ENCODE measurements around the gene LRP10. TPM values are rescaled to one million over a fixed set of nuclear protein-coding genes. Genes with fewer than 3 reads are reported as not detected.

Gene LRP10
- total and polyA plus RNA-seq, 2 donors (not counting 1 experiment from before 2014, with no cell fraction given): 99.7 to 120 TPM

DNA sequence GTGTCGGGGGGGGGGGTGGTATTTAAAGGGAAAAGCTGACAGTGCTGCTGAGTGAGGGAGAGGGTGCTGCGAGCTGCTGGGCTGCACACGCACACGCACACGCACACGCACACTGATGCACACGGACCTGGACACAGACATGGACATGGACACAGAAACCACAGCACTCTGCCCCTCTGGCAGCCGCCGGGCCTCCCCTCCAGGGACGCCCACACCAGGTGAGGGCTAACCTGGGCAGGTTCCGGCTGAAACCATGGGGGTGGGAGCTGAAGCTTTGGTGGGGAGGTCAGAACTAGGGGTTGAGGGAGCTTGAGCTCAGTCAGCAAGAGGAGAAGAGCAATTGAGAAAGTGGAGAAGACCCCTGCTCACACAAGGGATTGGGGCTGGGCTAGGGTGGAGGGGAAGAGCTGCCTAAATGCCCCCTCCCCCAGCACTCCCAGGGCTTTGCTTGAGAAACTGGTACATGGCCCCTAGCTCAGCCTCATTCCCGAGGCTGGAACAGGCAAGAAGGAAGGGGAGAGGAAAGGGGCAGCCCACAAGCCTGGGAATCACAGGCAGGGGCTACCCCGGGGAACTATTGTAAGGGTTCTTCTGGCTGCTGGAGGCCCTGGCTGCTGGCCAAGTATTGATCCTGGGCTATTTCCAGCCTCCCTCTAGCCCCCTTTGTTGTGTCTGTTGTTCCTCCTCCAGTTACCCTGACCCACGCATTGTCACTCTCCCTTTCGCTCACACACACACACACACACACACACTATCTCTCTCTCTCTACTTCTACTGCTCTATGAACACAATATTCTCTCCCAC lies 11.8 kb downstream of the LRP10 start, which contains the start of gene REM2:
REM2 (plus strand) TSS at position 50 of the 804 bp plus-strand sequence; CDS start at position 116, 66 bp downstream.
- Mint-ChIP-seq H3K4me3 (peak within 1 kb of the TSS; percentile 19), H3K27ac (peak within 1 kb of the TSS; percentile 71), H3K27me3 (no peaks in the 10 kb centered on the region), H3K4me1 (peaks cover 60% of the 10 kb centered on the region), H3K9me3 (ENCODE audit: insufficient read depth) (no peaks in the 10 kb centered on the region)
- POLR2A ChIA-PET: interaction anchor here (0.6 to 1.9 kb wide), 3 partner anchors 12 to 438 kb away, joined by 3 to 6 read pairs (median 5); partner anchors contain the start of genes LRP10 and PABPN1
- no peak for DNase-seq
- Histone ChIP-seq H3K4me2 (replicated peaks; ENCODE audit: low read depth, low read length, poor library complexity, severe bottlenecking) (peak within 1 kb of the TSS; percentile 16), H4K20me1 (ENCODE audit: control insufficient read depth, insufficient read depth, low read length, poor library complexity, severe bottlenecking) (no peaks in the 10 kb centered on the region), H3K4me3 (ENCODE audit: control extremely low read depth in 1 of 5, extremely low read depth in 1 of 5, insufficient read depth in 1 of 5, low read depth in 2 of 5, low read length in 4 of 5) (no peak within 1 kb of the TSS), H3K27ac (ENCODE audit: low read length in 2 of 2) (no peak within 1 kb of the TSS), H3K9ac (ENCODE audit: low read length) (no peak within 1 kb of the TSS), H3K79me2 (ENCODE audit: control insufficient read depth, insufficient read depth, low read length) (peaks cover 8% of the 10 kb centered on the region), H3K27me3 (replicated peaks in 1 of 4; ENCODE audit: control extremely low read depth in 1 of 4, control insufficient read depth in 3 of 4, insufficient read depth in 4 of 4, low read length in 3 of 4) (no peaks in the 10 kb centered on the region), H3K4me1 (ENCODE audit: control insufficient read depth in 2 of 2, insufficient read depth in 2 of 2, low read length in 2 of 2) (peaks cover 36 to 64% of the 10 kb centered on the region in 2 donors), H2AFZ (ENCODE audit: insufficient read depth, low read depth, low read length, poor library complexity, severe bottlenecking) (no peak within 1 kb of the TSS), H3K36me3 (replicated peaks in 1 of 2; ENCODE audit: control extremely low read depth in 1 of 2, control insufficient read depth in 1 of 2, extremely low read depth in 1 of 2, insufficient read depth in 2 of 2, low read length in 1 of 2) (peaks cover 0 to 15% of the 10 kb centered on the region in 2 experiments), H3K9me3 (ENCODE audit: control extremely low read depth in 1 of 3, control insufficient read depth in 2 of 3, insufficient read depth in 1 of 3, low read length in 2 of 3) (no peaks in the 10 kb centered on the region)
- ATAC-seq (ENCODE audit: low read depth): no peak
- intact Hi-C loops (cut with micrococcal nuclease): no loop called here
- CTCF ChIA-PET: interaction anchor here (0.5 to 7.0 kb wide), 9 partner anchors 12 to 1456 kb away, joined by 3 to 101 read pairs (median 4); partner anchors contain the start of genes ABHD4, AJUBA, LRP10 and RIPK3
- 80% methylated on average over 8 of the region's 15 CpGs for WGBS (ENCODE audit: insufficient coverage)
- no peak for TF ChIP-seq CTCF (IDR thresholded peaks at IDR 0.05)
- TF ChIP-seq EZH2 (IDR thresholded peaks at IDR 0.05; ENCODE audit: borderline replicate concordance, insufficient read depth, low read depth, low read length, poor library complexity, severe bottlenecking): no peak
